GM19240 (cell line): Measurements from ENCODE around the gene ATAD3A.
"Not testable (repeated sequence)": the region's sequence is repeated elsewhere in the genome, so short reads cannot be mapped to it uniquely, and the experiment has no call there.

Experiments
- DNase-seq: peaks from one replicate; pipeline ENCODE4 v3.0.0; 2011; ENCODE audit warnings: low spot score; ENCODE audit not compliant: insufficient read length

ATAD3A gene

GRCh38 chr1:1554926-1555915, 43.3 kb downstream of the ATAD3A start:
- no peak for DNase-seq

GRCh38 chr1:1556505-1556904, 44.5 kb downstream of the ATAD3A start:
- no peak for DNase-seq

- not testable (repeated sequence) for DNase-seq
These were observed 45.0 kb downstream of the ATAD3A start for GRCh38 chr1:1556961-1557360.

- DNase-seq: not testable (repeated sequence)
These were observed 45.7 kb downstream of the ATAD3A start for GRCh38 chr1:1557688-1558087.

- DNase-seq: no peak
These were observed 46.6 kb downstream of the ATAD3A start for GRCh38 chr1:1558591-1558990.

GRCh38 chr1:1559066-1559465, 47.1 kb downstream of the ATAD3A start:
- no peak for DNase-seq

GRCh38 chr1:1560178-1560577, 48.2 kb downstream of the ATAD3A start:
- no peak for DNase-seq

GRCh38 chr1:1561801-1562470, 50.0 kb downstream of the ATAD3A start:
- DNase-seq: no peak

GRCh38 chr1:1562556-1563195, 50.7 kb downstream of the ATAD3A start:
- no peak for DNase-seq

- DNase-seq: no peak
These were observed 51.7 kb downstream of the ATAD3A start for GRCh38 chr1:1563688-1564087.

- DNase-seq: no peak
These were observed 52.3 kb downstream of the ATAD3A start for GRCh38 chr1:1564268-1564667.

- DNase-seq: no peak
These were observed 53.4 kb downstream of the ATAD3A start for GRCh38 chr1:1565340-1565739.

- no peak for DNase-seq
These were observed 55.4 kb downstream of the ATAD3A start for GRCh38 chr1:1567152-1567875.

- DNase-seq: no peak
These were observed 55.9 kb downstream of the ATAD3A start for GRCh38 chr1:1567891-1568291.

GRCh38 chr1:1569341-1569740, 57.4 kb downstream of the ATAD3A start:
- DNase-seq: no peak

- DNase-seq: peak; percentile 72
These were observed 62.1 kb downstream of the ATAD3A start for GRCh38 chr1:1573843-1574720.

GRCh38 chr1:1574721-1575537, 63.0 kb downstream of the ATAD3A start, which contains the start of gene SSU72:
Gene SSU72 (minus strand): TSS chr1:1574863. CDS start chr1:1574557, 306 bp downstream.
- peak; percentile 96 for DNase-seq

- DNase-seq: no peak
These were observed 65.5 kb downstream of the ATAD3A start for GRCh38 chr1:1577367-1578011.
